Peyer's patch (tissue), 4 donors: ENCODE measurements around the gene KCNMA1. TPM values are rescaled to one million over a fixed set of nuclear protein-coding genes. Genes with fewer than 3 reads are reported as not detected.

Experiments
- DNase-seq, 3 donors: peaks; one replicate each; pipeline ENCODE4 v3.0.0-alpha.2; 2017 to 2019
- H3K27ac ChIP-seq, 4 donors: fragments of 200-600 bp; sonication (generic); one replicate each; pipeline ENCODE4 v1.5.1; 2016 to 2019
- H3K27me3 ChIP-seq, 2 donors: fragments of 200-600 bp; sonication (generic); one replicate each; pipeline ENCODE4 v1.5.1; 2019
- H3K36me3 ChIP-seq, 3 donors: fragments of 200-600 bp; sonication (generic); one replicate each; pipeline ENCODE4 v1.5.1; 2016 to 2019
- H3K4me1 ChIP-seq, 4 donors: fragments of 200-600 bp; sonication (generic); one replicate each; pipeline ENCODE4 v1.5.1; 2016 to 2019
- H3K4me3 ChIP-seq, 4 donors: fragments of 200-600 bp; sonication (generic); 1 replicate in 3 of 4; 2 replicates in 1 of 4; pipeline ENCODE4 v1.5.1; 2016 to 2019; ENCODE audit warnings: mild to moderate bottlenecking in 1 of 4
- H3K9me3 ChIP-seq, 4 donors: fragments of 200-600 bp; sonication (generic); one replicate each; pipeline ENCODE4 v1.5.1; 2016 to 2019; ENCODE audit warnings: mild to moderate bottlenecking in 1 of 4
- POLR2A ChIP-seq, 2 donors: fragments of 450-650 bp; IDR thresholded peaks; one replicate each; pipeline ENCODE4 v1.5.1; 2017; ENCODE audit warnings: antibody characterized with exemption in 2 of 2, mild to moderate bottlenecking in 2 of 2, moderate library complexity in 2 of 2
- total RNA-seq, 4 donors: library from RNA; depleted of rRNA; stranded (reverse); fragments of >200 nt; gene quantifications; one replicate each; pipeline ENCODE4 v1.1.0, GENCODE V29; 2016
- TF ChIP-seq, protein P1 (sequence below), 6 experiments: fragments of 450-650 bp in 4 of 6; fragments of 200-600 bp in 2 of 6; sonication (generic) in 1 of 6; IDR thresholded peaks; one replicate each; pipeline ENCODE4 v1.5.1; 2017 to 2019; ENCODE audit warnings: antibody characterized with exemption in 6 of 6, mild to moderate bottlenecking in 3 of 6, moderate library complexity in 1 of 6

Gene KCNMA1
- total RNA-seq, 4 donors from 2014 or later: 17.8 to 29.1 (median 23.9) TPM

GRCh38 chr10:77068969-77069368, 568.6 kb downstream of the KCNMA1 start:
- TF ChIP-seq, protein P1, sequence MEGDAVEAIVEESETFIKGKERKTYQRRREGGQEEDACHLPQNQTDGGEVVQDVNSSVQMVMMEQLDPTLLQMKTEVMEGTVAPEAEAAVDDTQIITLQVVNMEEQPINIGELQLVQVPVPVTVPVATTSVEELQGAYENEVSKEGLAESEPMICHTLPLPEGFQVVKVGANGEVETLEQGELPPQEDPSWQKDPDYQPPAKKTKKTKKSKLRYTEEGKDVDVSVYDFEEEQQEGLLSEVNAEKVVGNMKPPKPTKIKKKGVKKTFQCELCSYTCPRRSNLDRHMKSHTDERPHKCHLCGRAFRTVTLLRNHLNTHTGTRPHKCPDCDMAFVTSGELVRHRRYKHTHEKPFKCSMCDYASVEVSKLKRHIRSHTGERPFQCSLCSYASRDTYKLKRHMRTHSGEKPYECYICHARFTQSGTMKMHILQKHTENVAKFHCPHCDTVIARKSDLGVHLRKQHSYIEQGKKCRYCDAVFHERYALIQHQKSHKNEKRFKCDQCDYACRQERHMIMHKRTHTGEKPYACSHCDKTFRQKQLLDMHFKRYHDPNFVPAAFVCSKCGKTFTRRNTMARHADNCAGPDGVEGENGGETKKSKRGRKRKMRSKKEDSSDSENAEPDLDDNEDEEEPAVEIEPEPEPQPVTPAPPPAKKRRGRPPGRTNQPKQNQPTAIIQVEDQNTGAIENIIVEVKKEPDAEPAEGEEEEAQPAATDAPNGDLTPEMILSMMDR (IDR thresholded peaks at IDR 0.05): no peak
- no peak for TF ChIP-seq POLR2A (IDR thresholded peaks at IDR 0.05)
- H3K4me3 ChIP-seq: no peak overlapping the region
- no peaks in the 10 kb centered on the region for H3K27me3 ChIP-seq
- no peaks in the 10 kb centered on the region for H3K9me3 ChIP-seq
- H3K4me1 ChIP-seq: no peaks in the 10 kb centered on the region
- no peaks in the 10 kb centered on the region for H3K36me3 ChIP-seq
- no peak for DNase-seq
- no peak overlapping the region for H3K27ac ChIP-seq

DNA sequence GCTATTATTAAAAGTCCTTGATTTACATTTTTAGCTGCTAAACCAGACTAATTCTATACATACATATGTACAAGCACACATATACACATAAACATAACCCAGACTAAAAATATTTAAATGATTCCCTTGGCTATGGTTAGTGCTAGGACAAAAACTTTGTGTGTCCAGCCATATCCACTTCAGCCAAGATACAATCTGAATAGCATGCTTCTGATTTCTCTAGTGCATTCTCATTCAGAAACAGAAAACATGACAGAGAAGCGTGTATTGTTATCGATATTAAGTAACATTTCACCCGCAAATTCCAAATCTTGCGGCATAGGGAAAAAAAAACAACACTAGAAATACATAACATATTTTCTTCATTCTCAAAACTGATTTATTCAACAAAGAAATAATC, 569.3 kb downstream of the KCNMA1 start:
- TF ChIP-seq, protein P1 (IDR thresholded peaks at IDR 0.05): no peak
- no peak for TF ChIP-seq POLR2A (IDR thresholded peaks at IDR 0.05)
- Histone ChIP-seq H3K4me3 (no peak overlapping the region), H3K27me3 (no peaks in the 10 kb centered on the region), H3K4me1 (no peaks in the 10 kb centered on the region), H3K9me3 (no peaks in the 10 kb centered on the region), H3K36me3 (no peaks in the 10 kb centered on the region), H3K27ac (no peak overlapping the region)
- no peak for DNase-seq

- H3K36me3 ChIP-seq: no peaks in the 10 kb centered on the region
- H3K4me1 ChIP-seq: no peaks in the 10 kb centered on the region
- DNase-seq: no peak
- no peak overlapping the region for H3K4me3 ChIP-seq
- no peak overlapping the region for H3K27ac ChIP-seq
- TF ChIP-seq POLR2A (IDR thresholded peaks at IDR 0.05): no peak
- TF ChIP-seq, protein P1 (IDR thresholded peaks at IDR 0.05): no peak
- H3K27me3 ChIP-seq: no peaks in the 10 kb centered on the region
- no peaks in the 10 kb centered on the region for H3K9me3 ChIP-seq
Measured at GRCh38 chr10:77062381-77062780, 575.2 kb downstream of the KCNMA1 start.

DNA sequence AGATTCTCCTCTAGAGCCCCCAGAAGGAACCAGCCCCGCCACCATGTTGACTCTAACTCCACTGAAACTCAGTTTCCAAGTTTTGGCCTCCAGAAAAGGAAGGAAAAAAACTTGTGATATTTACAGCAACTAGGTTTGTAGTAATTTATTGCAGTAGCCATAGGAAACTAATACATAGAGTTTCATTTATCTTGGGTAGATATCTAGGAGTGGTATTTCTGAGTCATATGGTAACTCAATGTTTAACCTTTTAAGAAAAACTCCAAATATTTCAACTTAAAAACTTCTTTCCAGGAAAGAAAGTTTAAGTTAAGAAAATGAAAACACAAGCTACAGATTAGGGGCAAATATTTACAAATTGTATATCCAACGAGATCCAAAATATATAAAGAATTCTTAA, 576.7 kb downstream of the KCNMA1 start:
- H3K27me3 ChIP-seq: no peaks in the 10 kb centered on the region
- TF ChIP-seq, protein P1 (IDR thresholded peaks at IDR 0.05): no peak
- no peak for TF ChIP-seq POLR2A (IDR thresholded peaks at IDR 0.05)
- H3K27ac ChIP-seq: no peak overlapping the region
- no peaks in the 10 kb centered on the region for H3K9me3 ChIP-seq
- H3K4me3 ChIP-seq: no peak overlapping the region
- DNase-seq: no peak
- H3K36me3 ChIP-seq: no peaks in the 10 kb centered on the region
- H3K4me1 ChIP-seq: no peaks in the 10 kb centered on the region

- no peaks in the 10 kb centered on the region for H3K9me3 ChIP-seq
- H3K36me3 ChIP-seq: no peaks in the 10 kb centered on the region
- no peak for DNase-seq
- no peaks in the 10 kb centered on the region for H3K27me3 ChIP-seq
- H3K4me1 ChIP-seq: no peaks in the 10 kb centered on the region
- H3K27ac ChIP-seq: no peak overlapping the region
- no peak overlapping the region for H3K4me3 ChIP-seq
- TF ChIP-seq POLR2A (IDR thresholded peaks at IDR 0.05): no peak
- TF ChIP-seq, protein P1 (IDR thresholded peaks at IDR 0.05): no peak
Measured at GRCh38 chr10:77056650-77057049, 581.0 kb downstream of the KCNMA1 start.

GRCh38 chr10:77052593-77052992, 585.0 kb downstream of the KCNMA1 start:
- Histone ChIP-seq H3K27ac (no peak overlapping the region), H3K4me3 (no peak overlapping the region), H3K27me3 (no peaks in the 10 kb centered on the region), H3K36me3 (no peaks in the 10 kb centered on the region), H3K4me1 (no peaks in the 10 kb centered on the region), H3K9me3 (no peaks in the 10 kb centered on the region)
- DNase-seq: no peak
- no peak for TF ChIP-seq POLR2A (IDR thresholded peaks at IDR 0.05)
- TF ChIP-seq, protein P1 (IDR thresholded peaks at IDR 0.05): no peak
